HepG2 (cell line): Measurements from ENCODE around the gene TBC1D2B. TPM values are rescaled to one million over a fixed set of nuclear protein-coding genes. Genes with fewer than 3 reads are reported as not detected.

ENCODE experiments used
- ARNT ChIP-seq: fragments of 450-650 bp; IDR thresholded peaks from 2 replicates; pipeline ENCODE4 v1.6.1; 2017
- CHCHD3 ChIP-seq: sonication (generic); formaldehyde crosslinking; IDR thresholded peaks from 2 replicates; pipeline ENCODE4 v1.8.0; 2022; ENCODE audit warnings: mild to moderate bottlenecking, missing genetic modification reagents, moderate library complexity
- KDM1A ChIP-seq: IDR thresholded peaks from 2 replicates; pipeline ENCODE4 v1.6.1; 2016; ENCODE audit warnings: missing compliant biosample characterization
- SRSF4 ChIP-seq: fragments of 200-400 bp; formaldehyde crosslinking; IDR thresholded peaks from one replicate; pipeline ENCODE4 v1.6.1; 2018; ENCODE audit warnings: mild to moderate bottlenecking, low read depth, low read length, moderate library complexity; ENCODE audit not compliant: poor library complexity, severe bottlenecking
- TCF7L2 ChIP-seq: IDR thresholded peaks from 2 replicates; pipeline ENCODE4 v1.6.1; 2011; ENCODE audit warnings: mild to moderate bottlenecking, low read depth, low read length, moderate library complexity
- TP53 ChIP-seq: sonication (generic); formaldehyde crosslinking; conservative IDR thresholded peaks from 2 replicates; pipeline ENCODE4 v1.4.0; 2020; ENCODE audit warnings: missing genetic modification reagents
- ZNF331 ChIP-seq: sonication (generic); formaldehyde crosslinking; IDR thresholded peaks from 2 replicates; pipeline ENCODE4 v1.4.0; 2020; ENCODE audit warnings: missing genetic modification reagents
- ZNF672 ChIP-seq: sonication (generic); formaldehyde crosslinking; IDR thresholded peaks from 2 replicates; pipeline ENCODE4 v1.8.1; 2022; ENCODE audit warnings: missing genetic modification reagents
- polyA plus RNA-seq, 8 experiments: library from polyadenylated mRNA; depleted of rRNA in 3 of 8; stranded (reverse) in 7 of 8; unstranded in 1 of 8; fragments of >200 nt; fragmentation: Illumina TruSeq in 4 of 8; extraction: Trizol in 4 of 8; gene quantifications; 2 replicates each; pipeline versions ENCODE4 v1.2.1 to v1.2.3, GENCODE V29; 2011 to 2016; ENCODE audit warnings: low read depth in 4 of 8, missing spikeins in 1 of 8, mixed read lengths in 1 of 8; ENCODE audit not compliant: insufficient read depth in 1 of 8
- total RNA-seq, 5 experiments: library from RNA; depleted of rRNA; stranded (reverse); fragments of >200 nt; fragmentation: Illumina TruSeq; extraction: Trizol; gene quantifications; 2 replicates each; pipeline ENCODE4 v1.2.3, GENCODE V29; 2016; ENCODE audit warnings: low read depth in 1 of 5
- TF ChIP-seq, protein P1 (sequence below): sonication (generic); IDR thresholded peaks from 2 replicates; pipeline ENCODE4 v1.6.1; 2016; ENCODE audit warnings: low read depth, borderline replicate concordance
- TF ChIP-seq, protein P2 (sequence below): sonication (generic); formaldehyde crosslinking; IDR thresholded peaks from 2 replicates; pipeline ENCODE4 v1.5.0; 2020; ENCODE audit warnings: mild to moderate bottlenecking, missing genetic modification reagents
- TF ChIP-seq, protein P3 (sequence below): sonication (generic); formaldehyde crosslinking; IDR thresholded peaks from 2 replicates; pipeline ENCODE4 v1.5.0; 2020; ENCODE audit warnings: mild to moderate bottlenecking, missing genetic modification reagents
- TF ChIP-seq, protein P4 (sequence below): sonication (generic); formaldehyde crosslinking; IDR thresholded peaks from 2 replicates; pipeline ENCODE4 v1.4.0; 2020; ENCODE audit warnings: missing genetic modification reagents
- TF ChIP-seq, protein P5 (sequence below): sonication (generic); formaldehyde crosslinking; IDR thresholded peaks from 2 replicates; pipeline ENCODE4 v1.8.0; 2022; ENCODE audit warnings: missing genetic modification reagents, low read depth, mild to moderate bottlenecking, borderline replicate concordance

Gene TBC1D2B
- total and polyA plus RNA-seq, 2 of the 13 experiments (the other 11 are each of a cell fraction or from before 2014, with no cell fraction given): 10.1 to 14.4 TPM

DNA sequence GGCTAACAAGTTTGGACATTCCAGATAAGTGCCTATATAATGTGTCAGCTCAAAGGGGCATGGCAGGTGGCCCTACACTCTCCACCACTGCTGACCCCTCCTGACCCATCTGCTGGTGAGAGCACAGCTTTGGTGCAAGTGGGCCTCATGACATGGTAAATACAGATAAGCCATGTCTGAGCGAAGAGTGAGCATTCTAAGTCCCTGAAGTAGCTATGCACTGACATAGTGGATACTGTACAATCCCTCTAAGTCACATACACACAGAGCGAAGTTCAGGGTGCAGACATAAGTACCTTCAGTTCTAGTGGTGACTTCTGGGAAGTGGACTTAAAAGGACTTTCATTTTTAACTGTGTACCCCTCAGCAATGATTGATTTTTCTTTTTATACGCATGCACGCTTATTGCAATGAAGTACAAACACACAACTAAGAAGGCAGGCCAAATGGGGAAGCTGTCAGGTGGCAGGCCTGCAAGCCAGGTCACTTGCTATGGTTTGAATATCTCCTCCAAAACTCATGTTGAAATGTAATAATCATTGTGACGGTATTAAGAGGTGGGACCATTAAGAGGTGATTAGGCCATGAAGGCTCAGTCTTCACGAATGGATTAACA is 41.5 kb downstream of the TBC1D2B start (continued):
- TF ChIP-seq TP53: no peak
- no peak for TF ChIP-seq CHCHD3 (CRISPR knock-in tag)
- TF ChIP-seq, protein P1, sequence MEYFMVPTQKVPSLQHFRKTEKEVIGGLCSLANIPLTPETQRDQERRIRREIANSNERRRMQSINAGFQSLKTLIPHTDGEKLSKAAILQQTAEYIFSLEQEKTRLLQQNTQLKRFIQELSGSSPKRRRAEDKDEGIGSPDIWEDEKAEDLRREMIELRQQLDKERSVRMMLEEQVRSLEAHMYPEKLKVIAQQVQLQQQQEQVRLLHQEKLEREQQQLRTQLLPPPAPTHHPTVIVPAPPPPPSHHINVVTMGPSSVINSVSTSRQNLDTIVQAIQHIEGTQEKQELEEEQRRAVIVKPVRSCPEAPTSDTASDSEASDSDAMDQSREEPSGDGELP: 0 out of 2 replicates have a peak, but pooled peaks have one; percentile 22
- no peak for TF ChIP-seq KDM1A (CRISPR knock-in tag)
- TF ChIP-seq ZNF672 (CRISPR knock-in tag): no peak
- TF ChIP-seq TCF7L2: no peak
- TF ChIP-seq ZNF331: peak; percentile 54; the same call in 1 of the 2 replicates
- TF ChIP-seq, protein P2, sequence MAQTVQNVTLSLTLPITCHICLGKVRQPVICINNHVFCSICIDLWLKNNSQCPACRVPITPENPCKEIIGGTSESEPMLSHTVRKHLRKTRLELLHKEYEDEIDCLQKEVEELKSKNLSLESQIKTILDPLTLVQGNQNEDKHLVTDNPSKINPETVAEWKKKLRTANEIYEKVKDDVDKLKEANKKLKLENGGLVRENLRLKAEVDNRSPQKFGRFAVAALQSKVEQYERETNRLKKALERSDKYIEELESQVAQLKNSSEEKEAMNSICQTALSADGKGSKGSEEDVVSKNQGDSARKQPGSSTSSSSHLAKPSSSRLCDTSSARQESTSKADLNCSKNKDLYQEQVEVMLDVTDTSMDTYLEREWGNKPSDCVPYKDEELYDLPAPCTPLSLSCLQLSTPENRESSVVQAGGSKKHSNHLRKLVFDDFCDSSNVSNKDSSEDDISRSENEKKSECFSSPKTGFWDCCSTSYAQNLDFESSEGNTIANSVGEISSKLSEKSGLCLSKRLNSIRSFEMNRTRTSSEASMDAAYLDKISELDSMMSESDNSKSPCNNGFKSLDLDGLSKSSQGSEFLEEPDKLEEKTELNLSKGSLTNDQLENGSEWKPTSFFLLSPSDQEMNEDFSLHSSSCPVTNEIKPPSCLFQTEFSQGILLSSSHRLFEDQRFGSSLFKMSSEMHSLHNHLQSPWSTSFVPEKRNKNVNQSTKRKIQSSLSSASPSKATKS: no peak
- TF ChIP-seq, protein P3, sequence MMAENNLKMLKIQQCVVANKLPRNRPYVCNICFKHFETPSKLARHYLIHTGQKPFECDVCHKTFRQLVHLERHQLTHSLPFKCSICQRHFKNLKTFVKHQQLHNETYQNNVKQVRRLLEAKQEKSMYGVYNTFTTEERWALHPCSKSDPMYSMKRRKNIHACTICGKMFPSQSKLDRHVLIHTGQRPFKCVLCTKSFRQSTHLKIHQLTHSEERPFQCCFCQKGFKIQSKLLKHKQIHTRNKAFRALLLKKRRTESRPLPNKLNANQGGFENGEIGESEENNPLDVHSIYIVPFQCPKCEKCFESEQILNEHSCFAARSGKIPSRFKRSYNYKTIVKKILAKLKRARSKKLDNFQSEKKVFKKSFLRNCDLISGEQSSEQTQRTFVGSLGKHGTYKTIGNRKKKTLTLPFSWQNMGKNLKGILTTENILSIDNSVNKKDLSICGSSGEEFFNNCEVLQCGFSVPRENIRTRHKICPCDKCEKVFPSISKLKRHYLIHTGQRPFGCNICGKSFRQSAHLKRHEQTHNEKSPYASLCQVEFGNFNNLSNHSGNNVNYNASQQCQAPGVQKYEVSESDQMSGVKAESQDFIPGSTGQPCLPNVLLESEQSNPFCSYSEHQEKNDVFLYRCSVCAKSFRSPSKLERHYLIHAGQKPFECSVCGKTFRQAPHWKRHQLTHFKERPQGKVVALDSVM (CRISPR knock-in tag): no peak
- TF ChIP-seq, protein P4, sequence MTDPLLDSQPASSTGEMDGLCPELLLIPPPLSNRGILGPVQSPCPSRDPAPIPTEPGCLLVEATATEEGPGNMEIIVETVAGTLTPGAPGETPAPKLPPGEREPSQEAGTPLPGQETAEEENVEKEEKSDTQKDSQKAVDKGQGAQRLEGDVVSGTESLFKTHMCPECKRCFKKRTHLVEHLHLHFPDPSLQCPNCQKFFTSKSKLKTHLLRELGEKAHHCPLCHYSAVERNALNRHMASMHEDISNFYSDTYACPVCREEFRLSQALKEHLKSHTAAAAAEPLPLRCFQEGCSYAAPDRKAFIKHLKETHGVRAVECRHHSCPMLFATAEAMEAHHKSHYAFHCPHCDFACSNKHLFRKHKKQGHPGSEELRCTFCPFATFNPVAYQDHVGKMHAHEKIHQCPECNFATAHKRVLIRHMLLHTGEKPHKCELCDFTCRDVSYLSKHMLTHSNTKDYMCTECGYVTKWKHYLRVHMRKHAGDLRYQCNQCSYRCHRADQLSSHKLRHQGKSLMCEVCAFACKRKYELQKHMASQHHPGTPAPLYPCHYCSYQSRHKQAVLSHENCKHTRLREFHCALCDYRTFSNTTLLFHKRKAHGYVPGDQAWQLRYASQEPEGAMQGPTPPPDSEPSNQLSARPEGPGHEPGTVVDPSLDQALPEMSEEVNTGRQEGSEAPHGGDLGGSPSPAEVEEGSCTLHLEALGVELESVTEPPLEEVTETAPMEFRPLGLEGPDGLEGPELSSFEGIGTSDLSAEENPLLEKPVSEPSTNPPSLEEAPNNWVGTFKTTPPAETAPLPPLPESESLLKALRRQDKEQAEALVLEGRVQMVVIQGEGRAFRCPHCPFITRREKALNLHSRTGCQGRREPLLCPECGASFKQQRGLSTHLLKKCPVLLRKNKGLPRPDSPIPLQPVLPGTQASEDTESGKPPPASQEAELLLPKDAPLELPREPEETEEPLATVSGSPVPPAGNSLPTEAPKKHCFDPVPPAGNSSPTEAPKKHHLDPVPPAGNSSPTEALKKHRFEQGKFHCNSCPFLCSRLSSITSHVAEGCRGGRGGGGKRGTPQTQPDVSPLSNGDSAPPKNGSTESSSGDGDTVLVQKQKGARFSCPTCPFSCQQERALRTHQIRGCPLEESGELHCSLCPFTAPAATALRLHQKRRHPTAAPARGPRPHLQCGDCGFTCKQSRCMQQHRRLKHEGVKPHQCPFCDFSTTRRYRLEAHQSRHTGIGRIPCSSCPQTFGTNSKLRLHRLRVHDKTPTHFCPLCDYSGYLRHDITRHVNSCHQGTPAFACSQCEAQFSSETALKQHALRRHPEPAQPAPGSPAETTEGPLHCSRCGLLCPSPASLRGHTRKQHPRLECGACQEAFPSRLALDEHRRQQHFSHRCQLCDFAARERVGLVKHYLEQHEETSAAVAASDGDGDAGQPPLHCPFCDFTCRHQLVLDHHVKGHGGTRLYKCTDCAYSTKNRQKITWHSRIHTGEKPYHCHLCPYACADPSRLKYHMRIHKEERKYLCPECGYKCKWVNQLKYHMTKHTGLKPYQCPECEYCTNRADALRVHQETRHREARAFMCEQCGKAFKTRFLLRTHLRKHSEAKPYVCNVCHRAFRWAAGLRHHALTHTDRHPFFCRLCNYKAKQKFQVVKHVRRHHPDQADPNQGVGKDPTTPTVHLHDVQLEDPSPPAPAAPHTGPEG: no peak
- no peak for TF ChIP-seq SRSF4
- TF ChIP-seq, protein P5, sequence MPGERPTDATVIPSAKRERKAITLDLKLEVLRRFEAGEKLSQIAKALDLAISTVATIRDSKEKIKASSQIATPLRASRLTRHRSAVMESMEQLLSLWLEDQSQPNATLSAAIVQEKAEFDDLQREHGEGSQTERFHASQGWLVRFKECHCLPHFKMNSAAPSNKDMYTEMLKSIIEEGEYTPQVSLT (CRISPR knock-in tag): no peak
- no peak for TF ChIP-seq ARNT
